NCI-H2081 (cell line): Measurements from ENCODE around the gene SNED1.

Experiments used
- DNase-seq, 2 experiments: peaks; one replicate each; lab custom pipeline; 2025; lab: John Stamatoyannopoulos, UW

Gene SNED1

GRCh38 chr2:240997856-240998705 lies at the start of gene SNED1:
Gene SNED1, plus strand, starts transcription at chr2:240998618. Its CDS starts 220 bp downstream, at chr2:240998838.
- DNase-seq, result peak; percentile 48 to 66

- DNase-seq, result no peak
Observed at GRCh38 chr2:240948905-240949790, 49.3 kb upstream of the SNED1 start.

GRCh38 chr2:240949791-240950705 lies 48.4 kb upstream of the SNED1 start:
- no peak for DNase-seq

GRCh38 chr2:240951045-240951594 lies 47.3 kb upstream of the SNED1 start:
- DNase-seq, result no peak

GRCh38 chr2:240952496-240953246 lies 45.7 kb upstream of the SNED1 start:
- DNase-seq, result no peak

- no peak for DNase-seq
Observed at GRCh38 chr2:240953426-240954410, 44.7 kb upstream of the SNED1 start.

- no peak for DNase-seq
Observed at GRCh38 chr2:240954436-240955305, 43.7 kb upstream of the SNED1 start.

- DNase-seq, result no peak
Observed at GRCh38 chr2:240955306-240956170, 42.9 kb upstream of the SNED1 start.

- no peak for DNase-seq
Observed at GRCh38 chr2:240956171-240956934, 42.1 kb upstream of the SNED1 start.

- DNase-seq, result no peak
Observed at GRCh38 chr2:240956935-240957655, 41.3 kb upstream of the SNED1 start.

- DNase-seq, result peak in 1 of 2 experiments; percentile 16
Observed at GRCh38 chr2:240957656-240958365, 40.6 kb upstream of the SNED1 start.

- no peak for DNase-seq
Observed at GRCh38 chr2:240958366-240959213, 39.8 kb upstream of the SNED1 start.

- no peak for DNase-seq
Observed at GRCh38 chr2:240959214-240959940, 39.0 kb upstream of the SNED1 start.

- DNase-seq, result no peak
Observed at GRCh38 chr2:240959941-240960308, 38.5 kb upstream of the SNED1 start.
